GM23338 (cell line): Measurements from ENCODE around the gene TNRC18. TPM values are rescaled to one million over a fixed set of nuclear protein-coding genes. Genes with fewer than 3 reads are reported as not detected.

Experiments
- ATAC-seq: fragments of 200-7000 bp; cut with Tn5 transposase; 3 replicates; pipeline ENCODE4 v1.9.1; 2020
- DNase-seq: peaks from one replicate; pipeline ENCODE4 v3.0.0-alpha.2; 2015; ENCODE audit warnings: low spot score
- H2AFZ ChIP-seq: fragments of 200-600 bp; sonication (generic); 2 replicates; pipeline ENCODE4 v1.8.0; 2016; ENCODE audit warnings: antibody characterized with exemption, mild to moderate bottlenecking, moderate library complexity
- H3F3A ChIP-seq: fragments of 200-600 bp; sonication (generic); replicated peaks from 2 replicates; pipeline ENCODE4 v1.8.0; 2017; ENCODE audit warnings: antibody characterized with exemption, mixed run types, low read depth
- H3K27ac ChIP-seq: fragments of 200-600 bp; sonication (generic); 2 replicates; pipeline ENCODE4 v1.6.1; 2016; ENCODE audit warnings: low read depth
- H3K27me3 ChIP-seq: fragments of 200-600 bp; sonication (generic); 2 replicates; pipeline ENCODE4 v1.8.0; 2016; ENCODE audit warnings: mild to moderate bottlenecking, mixed run types, moderate library complexity; ENCODE audit not compliant: insufficient read depth
- H3K36me3 ChIP-seq: fragments of 200-600 bp; sonication (generic); 2 replicates; pipeline ENCODE4 v1.8.0; 2016; ENCODE audit warnings: mild to moderate bottlenecking; ENCODE audit not compliant: insufficient read depth
- H3K4me1 ChIP-seq: fragments of 200-600 bp; sonication (generic); 2 replicates; pipeline ENCODE4 v1.8.0; 2016; ENCODE audit warnings: mild to moderate bottlenecking, moderate library complexity; ENCODE audit not compliant: insufficient read depth
- H3K4me2 ChIP-seq: fragments of 200-600 bp; sonication (generic); 2 replicates; pipeline ENCODE4 v1.7.1; 2017; ENCODE audit warnings: mixed run types
- H3K4me3 ChIP-seq: fragments of 200-600 bp; sonication (generic); 2 replicates; pipeline ENCODE4 v1.6.1; 2016; ENCODE audit warnings: mixed run types
- H3K79me2 ChIP-seq: fragments of 200-600 bp; sonication (generic); replicated peaks from 2 replicates; pipeline ENCODE4 v1.8.0; 2017; ENCODE audit warnings: mild to moderate bottlenecking; ENCODE audit not compliant: insufficient read depth
- H3K9me2 ChIP-seq: fragments of 200-600 bp; sonication (generic); 2 replicates; pipeline ENCODE4 v1.8.0; 2017; ENCODE audit not compliant: insufficient read depth
- H4K20me1 ChIP-seq: fragments of 200-600 bp; sonication (generic); replicated peaks from 2 replicates; pipeline ENCODE4 v1.8.0; 2017; ENCODE audit warnings: mild to moderate bottlenecking; ENCODE audit not compliant: insufficient read depth
- H3K27ac Mint-ChIP-seq: 2 replicates; pipeline ENCODE4 v1.8.0; 2020; ENCODE audit warnings: inconsistent platforms, mild to moderate bottlenecking, moderate library complexity, mixed read lengths
- H3K27me3 Mint-ChIP-seq: 3 replicates; pipeline ENCODE4 v1.8.0; 2022; ENCODE audit warnings: low read depth, mild to moderate bottlenecking, moderate library complexity, mixed read lengths, inconsistent platforms; ENCODE audit not compliant: insufficient read depth, poor library complexity
- H3K36me3 Mint-ChIP-seq: 3 replicates; pipeline ENCODE4 v1.8.0; 2021; ENCODE audit warnings: low read depth, mild to moderate bottlenecking, inconsistent platforms, moderate library complexity, mixed read lengths
- H3K4me1 Mint-ChIP-seq: 3 replicates; pipeline ENCODE4 v1.8.0; 2020; ENCODE audit warnings: mild to moderate bottlenecking, inconsistent platforms, mixed read lengths
- H3K4me3 Mint-ChIP-seq: 3 replicates; pipeline ENCODE4 v1.8.0; 2021; ENCODE audit warnings: moderate library complexity, mild to moderate bottlenecking, inconsistent platforms, mixed read lengths
- H3K9me3 Mint-ChIP-seq: 3 replicates; pipeline ENCODE4 v1.8.0; 2020; ENCODE audit warnings: moderate library complexity, mild to moderate bottlenecking, inconsistent platforms, mixed read lengths
- CREB1 ChIP-seq: fragments of 250-450 bp; sonication (Bioruptor Pico); IDR thresholded peaks from 2 replicates; pipeline ENCODE4 v1.5.0; 2020; ENCODE audit warnings: low read depth, mild to moderate bottlenecking, moderate library complexity
- CTCF ChIP-seq, 2 experiments: fragments of 200-600 bp in 1 of 2; sonication (generic) in 1 of 2; conservative IDR thresholded peaks; 2 replicates each; pipeline versions ENCODE4 v1.5.1 to v1.6.1; 2016 to 2017; ENCODE audit warnings: antibody characterized with exemption in 2 of 2, low read depth in 2 of 2, mild to moderate bottlenecking in 2 of 2, moderate library complexity in 1 of 2
- ETS1 ChIP-seq: IDR thresholded peaks from 2 replicates; pipeline ENCODE4 v1.6.1; 2016; ENCODE audit warnings: antibody characterized with exemption
- EZH2phosphoT487 ChIP-seq: fragments of 200-600 bp; sonication (generic); IDR thresholded peaks from one replicate; pipeline ENCODE4 v1.8.1; 2018; ENCODE audit warnings: antibody characterized with exemption; ENCODE audit not compliant: unreplicated experiment
- JUNB ChIP-seq: IDR thresholded peaks from one replicate; pipeline ENCODE4 v1.6.1; 2016; ENCODE audit warnings: antibody characterized with exemption; ENCODE audit not compliant: unreplicated experiment
- POLR2AphosphoS5 ChIP-seq: IDR thresholded peaks from 2 replicates; pipeline ENCODE4 v1.6.1; 2016; ENCODE audit warnings: antibody characterized with exemption, low read depth
- REST ChIP-seq: IDR thresholded peaks from one replicate; pipeline ENCODE4 v1.6.1; 2018; ENCODE audit warnings: antibody characterized with exemption; ENCODE audit not compliant: unreplicated experiment
- STAT1 ChIP-seq: IDR thresholded peaks from one replicate; pipeline ENCODE4 v1.6.1; 2016; ENCODE audit warnings: antibody characterized with exemption; ENCODE audit not compliant: unreplicated experiment
- ZNF331 ChIP-seq: fragments of 250-450 bp; sonication (Bioruptor Pico); IDR thresholded peaks from 2 replicates; pipeline ENCODE4 v1.5.0; 2020; ENCODE audit warnings: low read depth, mild to moderate bottlenecking, moderate library complexity
- ZNF462 ChIP-seq: fragments of 250-450 bp; sonication (Bioruptor Pico); IDR thresholded peaks from 2 replicates; pipeline ENCODE4 v1.5.0; 2020; ENCODE audit warnings: mild to moderate bottlenecking, moderate library complexity
- polyA plus RNA-seq: library from polyadenylated mRNA; unstranded; fragments of >200 nt; fragmentation: Nextera tagmentation; extraction: Ambion mirVana; gene quantifications from 2 replicates; pipeline ENCODE4 v1.2.1, GENCODE V29; 2016
- total RNA-seq: library from RNA; depleted of rRNA; stranded (reverse); fragments of >200 nt; shearing (Covaris generic); gene quantifications from 2 replicates; pipeline ENCODE4 v1.2.3, GENCODE V29; 2014

Gene TNRC18
- total and polyA plus RNA-seq, 2 experiments from 2014 or later: 2.1 to 17.5 TPM

GRCh38 chr7:5357951-5358350 lies 65.7 kb downstream of the TNRC18 start:
- TF ChIP-seq ZNF462 (CRISPR knock-in tag) (no peak), CREB1 (CRISPR knock-in tag) (no peak), STAT1 (no peak), ZNF331 (no peak), REST (no peak), EZH2phosphoT487 (no peak), CTCF (conservative IDR thresholded peaks at IDR 0.05; ENCODE audit: low read depth in 2 of 2) (no peak), POLR2AphosphoS5 (no peak), ETS1 (no peak), JUNB (no peak)
- H3K27me3 ChIP-seq: no peaks in the 10 kb centered on the region
- no peak overlapping the region for H3K27ac Mint-ChIP-seq
- no peaks in the 10 kb centered on the region for H3K79me2 ChIP-seq
- DNase-seq: no peak
- no peak overlapping the region for H2AFZ ChIP-seq
- 0 out of 2 replicates have a peak, but pooled peaks cover 8% of the 10 kb centered on the region for H3F3A ChIP-seq
- H3K4me3 Mint-ChIP-seq: no peak overlapping the region
- peaks cover 9% of the 10 kb centered on the region; the same call in 2 of the 3 replicates for H3K36me3 Mint-ChIP-seq
- no peaks in the 10 kb centered on the region for H3K9me2 ChIP-seq
- no peak overlapping the region for H3K4me2 ChIP-seq
- 0 out of 2 replicates have a peak, but pooled peaks cover 4% of the 10 kb centered on the region for H3K4me1 ChIP-seq
- H3K27ac ChIP-seq: no peak overlapping the region
- ATAC-seq: no peak
- H3K36me3 ChIP-seq: no peaks in the 10 kb centered on the region
- H3K4me3 ChIP-seq: no peak overlapping the region
- H4K20me1 ChIP-seq: no peaks in the 10 kb centered on the region
- peaks cover 18% of the 10 kb centered on the region for H3K4me1 Mint-ChIP-seq
- peaks cover 3% of the 10 kb centered on the region; the same call in 2 of the 3 replicates for H3K9me3 Mint-ChIP-seq
- peaks cover 29% of the 10 kb centered on the region for H3K27me3 Mint-ChIP-seq
